ENCODE data around the gene KATNBL1.
"Not testable (repeated sequence)": the region's sequence is repeated elsewhere in the genome, so short reads cannot be mapped to it uniquely, and the experiment has no call there.

Gene KATNBL1

GRCh38 chr15:34193272-34193671 lies 16.6 kb downstream of the KATNBL1 start:
- DNase-seq (ENCODE audit: low read depth) = not testable (repeated sequence)

DNA sequence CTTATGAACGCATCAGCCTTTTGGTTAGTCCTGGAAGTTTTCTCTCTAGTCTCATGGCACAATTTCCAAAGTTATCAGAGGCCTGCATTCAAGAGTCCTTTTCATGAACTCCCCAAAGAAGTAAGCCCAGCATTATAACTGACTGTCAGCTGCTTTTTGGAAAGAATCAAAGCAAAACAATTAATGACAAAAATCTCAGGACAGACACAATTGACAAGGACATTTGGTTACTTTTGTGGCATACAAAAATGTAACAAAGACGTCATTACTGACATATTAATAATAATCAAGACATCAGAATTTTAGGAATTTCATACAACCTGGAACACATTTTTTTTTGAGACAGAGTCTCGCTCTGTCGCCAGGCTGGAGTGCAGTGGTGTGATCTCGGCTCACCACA lies 21.2 kb downstream of the KATNBL1 start:
- no peak for DNase-seq (ENCODE audit: low read depth)

DNA sequence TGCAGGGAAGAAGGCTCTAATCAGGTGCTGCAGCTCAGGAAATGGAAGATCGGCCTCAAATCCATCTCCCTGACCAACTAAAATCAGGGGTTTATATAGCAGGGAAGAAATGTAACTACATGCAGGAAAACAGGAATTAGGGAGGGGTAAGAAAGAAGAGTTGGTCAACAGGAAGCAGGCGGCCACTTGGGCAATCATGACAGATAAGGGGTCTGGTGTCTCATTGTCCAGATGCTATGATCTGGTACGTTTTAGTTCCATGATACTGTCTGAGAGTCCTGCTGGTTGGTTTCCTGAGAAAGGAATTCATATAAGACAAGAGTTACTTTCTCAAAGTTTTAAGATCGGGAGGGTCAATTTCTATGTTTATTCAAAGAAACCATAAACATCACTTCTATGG lies 24.2 kb downstream of the KATNBL1 start:
- DNase-seq (ENCODE audit: low read depth) = no peak

GRCh38 chr15:34182942-34183341 lies 27.0 kb downstream of the KATNBL1 start:
- no peak for DNase-seq (ENCODE audit: low read depth)

- DNase-seq (ENCODE audit: low read depth) = no peak
Observed at GRCh38 chr15:34179234-34179633, 30.7 kb downstream of the KATNBL1 start.

GRCh38 chr15:34165987-34166573 lies 43.8 kb downstream of the KATNBL1 start:
- not testable (repeated sequence) for DNase-seq (ENCODE audit: low read depth)

DNA sequence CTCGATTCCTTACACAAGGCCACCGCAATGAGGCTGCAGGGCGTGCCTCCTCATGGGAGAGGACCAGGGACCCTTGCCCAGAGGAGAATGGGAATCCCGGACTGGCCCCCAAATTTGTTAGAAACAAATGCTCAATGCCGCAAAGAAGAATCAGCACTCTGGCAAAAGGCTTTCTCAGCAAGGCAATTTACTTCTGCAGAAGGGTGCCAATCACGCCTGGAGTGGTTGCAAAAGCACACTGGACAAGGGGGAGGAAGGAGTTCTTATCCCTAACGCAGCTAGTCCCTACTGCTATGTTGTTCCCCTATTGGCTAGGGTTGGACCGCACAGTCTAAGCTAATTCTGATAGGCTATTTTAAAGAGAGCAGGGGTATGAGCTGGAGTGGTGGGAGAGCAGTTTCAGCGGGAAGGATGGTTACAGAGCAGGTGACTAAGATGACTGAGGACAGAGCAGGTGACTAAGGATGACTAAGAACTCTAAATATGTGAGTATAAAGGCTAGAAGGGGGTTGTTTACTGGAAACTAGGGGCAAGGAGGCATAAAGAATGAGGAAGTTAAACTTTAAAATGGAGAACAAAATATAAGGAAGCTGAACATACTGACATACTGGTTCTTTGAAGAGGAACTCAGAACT lies 48.5 kb downstream of the KATNBL1 start:
- no peak for DNase-seq (ENCODE audit: low read depth)

DNA sequence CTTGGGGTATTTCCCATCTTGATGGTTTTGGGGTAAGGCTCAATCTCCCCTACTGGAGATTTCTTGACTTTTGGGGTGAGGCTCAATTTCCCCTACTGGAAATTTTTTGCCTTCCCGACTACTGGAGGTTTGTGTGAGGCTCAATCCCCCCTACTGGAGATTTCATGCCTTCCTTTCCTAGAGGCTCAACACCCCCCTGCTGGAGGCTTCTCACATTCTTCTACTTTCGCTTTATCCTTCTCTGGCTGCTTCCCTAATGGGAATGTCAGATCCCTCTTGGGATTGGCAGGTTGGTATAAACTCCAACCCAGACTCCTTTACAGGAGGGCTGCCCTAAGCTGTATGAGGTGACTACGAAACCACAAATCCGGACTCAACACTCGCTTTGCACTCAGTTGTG lies 49.2 kb downstream of the KATNBL1 start:
- no peak for DNase-seq (ENCODE audit: low read depth)

DNA sequence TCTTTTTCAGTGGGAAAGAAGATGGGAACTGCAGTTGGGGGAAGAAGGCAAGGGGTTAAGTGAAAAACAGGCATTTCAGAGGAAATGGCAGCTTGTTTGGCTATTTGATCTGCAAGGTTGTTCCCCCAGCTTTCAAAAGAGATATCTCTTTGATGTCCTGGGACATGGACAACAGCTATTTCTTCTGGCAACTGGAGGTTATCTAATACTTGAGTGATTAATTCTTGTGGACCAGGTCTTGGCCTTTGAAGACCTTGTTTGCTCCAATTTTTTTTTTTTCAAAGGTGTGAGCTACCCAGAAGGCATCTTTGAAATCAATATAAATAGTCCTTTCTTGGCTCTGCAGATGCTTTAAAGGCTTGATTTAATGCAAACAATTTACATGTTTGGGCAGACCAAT lies 51.5 kb downstream of the KATNBL1 start:
- DNase-seq (ENCODE audit: low read depth) = no peak

DNA sequence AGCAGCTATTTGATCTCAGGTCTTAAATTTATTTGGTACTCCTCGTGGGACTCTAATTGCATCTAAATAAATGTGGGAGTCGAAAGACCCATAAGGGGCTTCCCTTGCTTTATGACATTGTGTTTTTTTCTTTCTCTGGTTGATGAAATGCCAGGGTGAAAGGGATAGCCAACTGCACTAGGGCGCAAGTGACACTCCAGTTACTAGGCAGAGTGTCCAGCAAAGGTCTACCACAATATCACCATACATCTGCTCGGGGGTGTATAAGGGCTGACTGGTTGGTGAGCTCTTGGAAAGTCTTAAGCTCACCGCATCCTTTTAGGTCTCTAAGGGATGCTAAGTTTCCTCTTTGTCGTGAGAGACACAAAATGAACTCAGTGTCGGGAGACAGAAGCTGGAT lies 54.0 kb downstream of the KATNBL1 start:
- no peak for DNase-seq (ENCODE audit: low read depth)

GRCh38 chr15:34154725-34155204 lies 55.1 kb downstream of the KATNBL1 start:
- DNase-seq (ENCODE audit: low read depth) = no peak

DNA sequence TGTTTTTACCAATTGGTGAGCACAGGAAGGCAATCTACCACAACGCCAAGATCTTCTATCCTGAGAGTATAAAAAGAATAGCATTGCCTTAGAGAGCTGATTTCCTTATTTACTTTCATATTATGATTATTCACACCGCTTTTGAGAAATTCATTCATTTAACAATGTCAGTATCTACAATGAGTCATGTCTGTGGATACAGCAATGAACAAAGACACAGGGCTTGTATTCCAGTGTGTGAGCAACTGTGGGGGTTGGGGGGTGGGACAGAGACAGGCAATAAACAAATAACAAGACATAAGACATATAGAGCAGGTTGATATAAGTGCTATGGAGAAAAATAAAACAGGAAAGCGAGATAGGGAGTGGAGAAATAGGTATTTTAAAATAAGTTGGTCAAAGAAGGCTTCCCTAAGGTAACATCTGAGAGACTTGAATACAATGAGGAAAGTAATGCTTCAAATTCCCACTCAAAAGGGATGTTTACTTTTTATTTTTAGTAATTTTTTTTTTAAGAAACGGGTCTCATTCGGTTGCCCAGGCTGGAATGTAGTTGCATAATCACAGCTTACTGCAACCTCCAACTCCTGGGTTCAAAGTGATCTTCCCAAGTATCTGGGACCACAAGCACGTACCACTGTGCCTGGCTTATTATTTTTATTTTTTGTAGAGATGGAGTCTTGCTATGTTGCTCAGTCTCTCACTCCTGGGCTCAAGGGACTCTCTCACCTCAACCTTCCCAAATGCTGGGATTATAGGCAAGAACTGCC lies 62.3 kb downstream of the KATNBL1 start:
- no peak for DNase-seq (ENCODE audit: low read depth)

DNA sequence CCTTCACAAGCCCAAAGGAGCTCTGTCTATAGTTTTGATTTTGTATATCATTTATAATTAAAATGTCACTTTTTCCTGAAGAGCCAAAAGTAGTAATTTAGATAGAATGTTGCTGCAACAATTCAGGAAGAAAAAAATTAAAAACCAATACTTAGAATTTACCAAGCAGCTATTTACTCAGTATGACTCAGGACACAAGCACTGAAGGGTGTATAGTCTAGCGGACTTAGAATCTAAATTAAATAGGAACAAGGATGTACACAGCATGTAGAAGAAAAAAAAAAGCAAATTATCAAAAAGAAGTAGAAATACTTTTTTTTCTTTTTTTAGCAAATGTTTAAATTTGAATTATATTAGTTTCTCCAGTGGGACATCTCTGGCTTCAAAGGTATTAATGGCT lies 76.4 kb downstream of the KATNBL1 start:
- DNase-seq (ENCODE audit: low read depth) = no peak

DNA sequence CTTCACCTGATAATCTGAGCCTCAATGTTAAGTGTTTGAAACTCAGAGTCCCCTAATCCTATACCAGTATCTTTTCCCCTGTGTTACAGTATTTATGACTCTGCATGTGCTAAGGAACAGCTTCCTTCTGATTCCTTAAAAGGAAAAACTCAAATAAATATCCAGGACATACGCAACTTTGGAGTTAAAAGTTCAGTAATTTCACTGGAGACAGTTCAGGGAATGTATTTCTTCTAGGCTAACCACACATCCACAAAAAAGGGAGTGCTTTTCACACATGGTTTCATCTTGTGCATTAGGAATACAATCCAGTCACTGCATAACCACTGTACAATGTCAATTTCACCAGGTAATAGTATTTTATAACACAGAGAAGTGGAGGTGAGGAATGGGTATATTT lies 77.0 kb downstream of the KATNBL1 start:
- DNase-seq (ENCODE audit: low read depth) = no peak

DNA sequence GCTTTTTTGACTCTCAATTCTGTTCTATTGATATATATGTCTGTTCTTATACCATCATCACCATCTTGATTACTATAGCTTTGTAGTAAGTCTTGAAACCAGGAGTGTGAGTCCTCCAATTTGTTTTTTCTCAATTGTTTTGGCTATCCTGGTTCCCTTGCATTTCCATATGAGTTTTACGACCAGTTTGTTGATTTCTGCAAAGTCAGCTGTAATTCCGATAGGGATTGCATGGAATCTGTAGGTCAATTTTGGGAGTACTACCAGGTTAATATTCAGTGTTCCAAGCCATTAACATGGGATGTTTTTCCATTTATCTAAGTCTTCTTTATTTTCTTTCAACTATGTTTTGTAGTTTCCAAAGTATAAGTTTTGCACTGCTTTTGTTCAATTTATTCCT lies 81.0 kb downstream of the KATNBL1 start:
- no peak for DNase-seq (ENCODE audit: low read depth)

GRCh38 chr15:34126522-34126921 lies 83.4 kb downstream of the KATNBL1 start:
- DNase-seq (ENCODE audit: low read depth) = no peak

- no peak for DNase-seq (ENCODE audit: low read depth)
Observed at GRCh38 chr15:34125945-34126344, 84.0 kb downstream of the KATNBL1 start.

DNA sequence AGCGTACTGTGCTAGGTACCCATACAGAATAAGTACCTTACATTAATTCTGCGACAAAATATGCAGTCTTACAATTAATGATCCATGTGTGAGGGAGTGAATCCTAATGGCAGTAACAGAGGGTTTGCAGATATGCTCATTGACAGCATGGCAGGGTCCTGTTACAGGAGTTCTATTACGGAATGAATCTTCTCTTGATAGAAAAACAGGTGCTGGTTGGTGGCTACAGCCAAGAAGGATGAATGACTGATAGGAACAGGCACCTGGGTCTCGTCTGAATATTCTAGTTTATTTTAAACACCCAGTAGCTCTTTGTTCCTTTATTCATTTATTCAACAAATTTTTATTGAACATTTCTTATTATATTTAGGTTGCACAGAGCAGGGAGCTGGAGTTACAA lies 85.2 kb downstream of the KATNBL1 start:
- DNase-seq (ENCODE audit: low read depth) = no peak

- no peak for DNase-seq (ENCODE audit: low read depth)
Observed at GRCh38 chr15:34122771-34123183, 87.1 kb downstream of the KATNBL1 start.

DNA sequence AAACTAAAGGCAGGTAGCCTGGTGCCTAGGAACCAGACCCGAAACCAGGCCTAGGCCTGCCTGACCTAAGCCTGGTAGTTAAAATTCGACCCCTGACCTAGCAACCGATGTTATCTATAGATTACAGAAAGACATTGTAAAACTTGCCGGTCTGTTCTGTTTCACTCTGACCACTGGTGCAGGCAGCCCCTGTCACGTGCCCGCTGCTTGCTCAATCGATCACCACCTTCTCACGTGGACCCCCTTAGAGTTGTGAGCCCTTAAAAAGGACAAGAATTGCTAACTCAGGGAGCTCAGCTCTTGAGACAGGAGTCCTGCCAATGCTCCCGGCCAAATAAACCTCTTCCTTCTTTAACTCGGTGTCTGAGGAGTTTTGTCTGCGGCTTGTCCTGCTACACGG lies 88.1 kb downstream of the KATNBL1 start:
- not testable (repeated sequence) for DNase-seq (ENCODE audit: low read depth)

GRCh38 chr15:34120420-34120819 lies 89.5 kb downstream of the KATNBL1 start:
- not testable (repeated sequence) for DNase-seq (ENCODE audit: low read depth)

GRCh38 chr15:34119291-34119690 lies 90.6 kb downstream of the KATNBL1 start:
- no peak for DNase-seq (ENCODE audit: low read depth)

DNA sequence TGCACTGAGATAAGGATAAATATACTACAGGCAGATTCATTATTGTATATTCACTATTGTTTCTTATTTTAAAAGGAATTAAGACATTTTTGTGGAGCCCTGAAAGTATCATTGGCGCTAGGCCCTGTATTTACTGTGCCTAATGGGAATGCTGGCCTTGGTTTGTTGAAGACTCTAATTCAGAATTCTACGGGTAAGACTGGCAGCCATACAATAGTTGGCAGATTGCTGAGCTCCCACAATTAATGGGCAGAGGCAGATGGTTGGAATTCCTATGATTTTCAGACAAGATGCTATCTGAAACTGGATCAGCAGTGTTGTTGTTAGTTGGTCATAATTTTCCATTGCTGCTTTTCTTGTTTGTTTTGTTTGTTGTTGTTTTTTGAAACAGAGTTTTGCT lies 93.3 kb downstream of the KATNBL1 start:
- no peak for DNase-seq (ENCODE audit: low read depth)

Measured in GM04503 (cell line).